Fibroblast of pulmonary artery (primary cell): ENCODE results near the gene UNC5B.

ENCODE experiments used
- DNase-seq: peaks from one replicate; pipeline ENCODE4 v3.0.0-alpha.2; 2010; ENCODE audit warnings: low read depth
- H3K4me3 ChIP-seq: replicated peaks from 2 replicates; pipeline ENCODE4 v1.5.1; 2011; ENCODE audit warnings: low read depth, mild to moderate bottlenecking, control low read depth, low read length, moderate library complexity
- CTCF ChIP-seq: IDR thresholded peaks from 2 replicates; pipeline ENCODE4 v1.5.1; 2011; ENCODE audit warnings: mild to moderate bottlenecking, control low read depth, low read length, inconsistent platforms; ENCODE audit errors: missing control alignments

UNC5B gene

GRCh38 chr10:71287456-71287855 is 75.1 kb downstream of the UNC5B start:
- DNase-seq = no peak
- H3K4me3 ChIP-seq = no peak overlapping the region
- no peak for TF ChIP-seq CTCF

GRCh38 chr10:71288461-71288860 is 76.1 kb downstream of the UNC5B start:
- no peak for DNase-seq
- TF ChIP-seq CTCF = no peak

GRCh38 chr10:71289421-71290130 is 77.2 kb downstream of the UNC5B start:
- H3K4me3 ChIP-seq = no peak overlapping the region
- no peak for DNase-seq
- no peak for TF ChIP-seq CTCF

More at GRCh38 chr10:71288461-71288860, 76.1 kb downstream of the UNC5B start:
- no peak overlapping the region for H3K4me3 ChIP-seq

GRCh38 chr10:71290331-71290730 is 78.0 kb downstream of the UNC5B start:
- TF ChIP-seq CTCF = no peak
- no peak overlapping the region for H3K4me3 ChIP-seq
- no peak for DNase-seq

GRCh38 chr10:71290806-71291527 is 78.6 kb downstream of the UNC5B start:
- H3K4me3 ChIP-seq = no peak overlapping the region
- no peak for TF ChIP-seq CTCF
- no peak for DNase-seq

- H3K4me3 ChIP-seq = no peak overlapping the region
- DNase-seq = no peak
- TF ChIP-seq CTCF = no peak
Measured at GRCh38 chr10:71291528-71291900, 79.1 kb downstream of the UNC5B start.
